ENCODE results near the gene LCN15. TPM values are rescaled to one million over a fixed set of nuclear protein-coding genes. Genes with fewer than 3 reads are reported as not detected.

Gene LCN15
- total RNA-seq, 6 experiments from 2014 or later = not detected

DNA sequence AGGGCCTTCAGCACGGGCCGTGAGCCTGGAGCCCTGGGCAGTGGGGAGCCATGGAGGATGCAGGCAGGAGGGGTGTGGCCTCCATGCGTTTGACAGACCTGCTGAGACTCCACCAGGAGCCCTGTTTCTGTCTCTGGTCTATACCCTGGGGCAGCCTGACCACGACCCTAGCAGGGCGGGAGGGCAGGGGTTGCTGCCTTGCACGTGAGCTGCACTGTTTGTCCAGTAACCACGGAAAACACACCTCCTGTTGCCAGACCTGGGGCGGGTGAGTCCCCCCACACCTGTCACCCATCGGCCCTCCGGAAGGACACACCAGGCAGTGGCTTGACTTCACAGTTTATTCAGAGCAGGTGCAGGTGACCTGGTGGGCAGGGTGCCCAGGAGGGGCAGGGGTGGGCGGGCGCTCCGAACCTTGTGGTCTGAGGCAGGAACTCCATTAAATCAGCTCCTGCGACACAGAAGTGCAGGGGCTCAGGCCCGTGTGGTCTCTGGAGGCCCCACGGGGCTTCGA, 10.2 kb downstream of the LCN15 start:
- Histone ChIP-seq H3K27me3 (no peaks in the 10 kb centered on the region), H3K27ac (no peak overlapping the region), H3K4me1 (no peaks in the 10 kb centered on the region), H3K4me3 (no peak overlapping the region), H3K9me3 (no peaks in the 10 kb centered on the region), H3K36me3 (no peaks in the 10 kb centered on the region)
- no peak for TF ChIP-seq POLR2A (IDR thresholded peaks at IDR 0.05)
- TF ChIP-seq, protein P1, sequence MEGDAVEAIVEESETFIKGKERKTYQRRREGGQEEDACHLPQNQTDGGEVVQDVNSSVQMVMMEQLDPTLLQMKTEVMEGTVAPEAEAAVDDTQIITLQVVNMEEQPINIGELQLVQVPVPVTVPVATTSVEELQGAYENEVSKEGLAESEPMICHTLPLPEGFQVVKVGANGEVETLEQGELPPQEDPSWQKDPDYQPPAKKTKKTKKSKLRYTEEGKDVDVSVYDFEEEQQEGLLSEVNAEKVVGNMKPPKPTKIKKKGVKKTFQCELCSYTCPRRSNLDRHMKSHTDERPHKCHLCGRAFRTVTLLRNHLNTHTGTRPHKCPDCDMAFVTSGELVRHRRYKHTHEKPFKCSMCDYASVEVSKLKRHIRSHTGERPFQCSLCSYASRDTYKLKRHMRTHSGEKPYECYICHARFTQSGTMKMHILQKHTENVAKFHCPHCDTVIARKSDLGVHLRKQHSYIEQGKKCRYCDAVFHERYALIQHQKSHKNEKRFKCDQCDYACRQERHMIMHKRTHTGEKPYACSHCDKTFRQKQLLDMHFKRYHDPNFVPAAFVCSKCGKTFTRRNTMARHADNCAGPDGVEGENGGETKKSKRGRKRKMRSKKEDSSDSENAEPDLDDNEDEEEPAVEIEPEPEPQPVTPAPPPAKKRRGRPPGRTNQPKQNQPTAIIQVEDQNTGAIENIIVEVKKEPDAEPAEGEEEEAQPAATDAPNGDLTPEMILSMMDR (IDR thresholded peaks at IDR 0.05) = no peak
- intact Hi-C loops (cut with DNase I) = no loop called here
- DNase-seq (no peak), ATAC-seq (no peak)
- no CpG with 5 or more reads among the region's 17 CpGs for WGBS (ENCODE audit: insufficient coverage, low coverage, low lambda C conversion rate, missing lambda C conversion rate)

- ATAC-seq (no peak), DNase-seq (no peak)
- H3K9me3 ChIP-seq = no peaks in the 10 kb centered on the region
- TF ChIP-seq, protein P1 (IDR thresholded peaks at IDR 0.05) = no peak
- no peak for TF ChIP-seq POLR2A (IDR thresholded peaks at IDR 0.05)
- intact Hi-C loops (cut with DNase I) = no loop called here
- no peaks in the 10 kb centered on the region for H3K4me1 ChIP-seq
- H3K27ac ChIP-seq = no peak overlapping the region
- no peaks in the 10 kb centered on the region for H3K27me3 ChIP-seq
- WGBS (ENCODE audit: insufficient coverage, low coverage, low lambda C conversion rate, missing lambda C conversion rate) = 82% methylated on average over 10 of the region's 31 CpGs
- H3K36me3 ChIP-seq = no peaks in the 10 kb centered on the region
- no peak overlapping the region for H3K4me3 ChIP-seq
Observed at GRCh38 chr9:136753371-136754058, 10.8 kb downstream of the LCN15 start.

- DNase-seq (no peak), ATAC-seq (no peak)
- Histone ChIP-seq H3K4me1 (no peaks in the 10 kb centered on the region), H3K27ac (no peak overlapping the region), H3K36me3 (no peaks in the 10 kb centered on the region), H3K9me3 (no peaks in the 10 kb centered on the region), H3K4me3 (no peak overlapping the region), H3K27me3 (no peaks in the 10 kb centered on the region)
- TF ChIP-seq, protein P1 (IDR thresholded peaks at IDR 0.05) = no peak
- TF ChIP-seq POLR2A (IDR thresholded peaks at IDR 0.05) = no peak
- intact Hi-C loops (cut with DNase I) = no loop called here
Observed at GRCh38 chr9:136751814-136752213, 12.5 kb downstream of the LCN15 start.

DNA sequence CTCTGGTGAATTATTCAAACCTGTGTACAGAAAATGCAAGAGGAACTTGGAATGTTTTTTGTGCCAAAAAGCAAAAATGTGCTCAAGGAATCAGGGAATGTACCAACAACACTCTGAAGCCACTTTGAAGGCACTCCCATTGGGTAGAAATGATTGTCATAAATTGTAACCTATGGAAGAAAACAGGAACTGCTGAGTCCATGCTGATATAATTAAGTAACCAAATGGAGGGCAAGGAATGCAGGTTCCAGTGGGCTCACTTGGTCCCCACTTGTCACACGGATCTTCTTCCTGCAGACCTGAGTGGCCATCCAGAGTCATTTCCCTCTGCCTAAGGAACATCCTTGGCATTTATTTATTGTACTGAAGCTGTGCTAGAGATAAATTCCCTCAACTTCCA, 13.1 kb downstream of the LCN15 start:
- no peaks in the 10 kb centered on the region for H3K27me3 ChIP-seq
- no peaks in the 10 kb centered on the region for H3K36me3 ChIP-seq
- no peak overlapping the region for H3K27ac ChIP-seq
- TF ChIP-seq, protein P1 (IDR thresholded peaks at IDR 0.05) = no peak
- no peak for TF ChIP-seq POLR2A (IDR thresholded peaks at IDR 0.05)
- H3K4me1 ChIP-seq = no peaks in the 10 kb centered on the region
- DNase-seq (no peak), ATAC-seq (no peak)
- no peak overlapping the region for H3K4me3 ChIP-seq
- H3K9me3 ChIP-seq = no peaks in the 10 kb centered on the region
- intact Hi-C loops (cut with DNase I) = no loop called here
- WGBS (ENCODE audit: insufficient coverage, low coverage, low lambda C conversion rate, missing lambda C conversion rate) = 67% methylated on average over 1 of the region's 1 CpG
